ENCODE measurements around the gene ANKRD13B.

ANKRD13B gene

DNA sequence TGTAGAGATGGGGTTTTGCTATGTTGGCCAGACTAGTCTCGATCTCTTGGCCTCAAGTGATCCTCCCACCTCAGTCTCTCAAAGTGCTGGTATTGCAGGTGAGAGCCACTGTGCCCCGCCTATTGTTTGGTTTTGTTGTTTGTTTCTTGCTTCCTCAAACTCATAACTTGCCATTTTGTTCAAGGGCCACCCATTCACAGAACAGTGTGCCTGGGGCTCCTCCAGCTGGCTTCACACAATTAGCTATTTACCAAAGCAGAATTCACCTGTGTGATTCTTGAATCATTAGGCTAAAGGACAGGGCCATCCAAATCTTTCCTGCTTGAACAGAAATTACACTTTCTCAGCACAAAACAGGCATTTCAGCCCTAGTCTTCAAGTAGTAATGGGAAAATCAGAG is 33.3 kb upstream of the ANKRD13B start:
- no peak overlapping the region for H3K4me3 ChIP-seq (ENCODE audit: low read depth in 1 of 5, low read length in 5 of 5)
- peaks cover 0 to 18% (median 12%) of the 10 kb centered on the region in 5 donors for H3K36me3 ChIP-seq (ENCODE audit: control insufficient read depth in 5 of 5, insufficient read depth in 5 of 5, low read length in 5 of 5)
- H3K4me1 ChIP-seq (ENCODE audit: control insufficient read depth in 5 of 5, insufficient read depth in 5 of 5, low read length in 5 of 5): peaks cover 7 to 51% (median 43%) of the 10 kb centered on the region in 5 donors
- H3K27ac ChIP-seq (ENCODE audit: low read depth, low read length): no peak overlapping the region
- H3K27me3 ChIP-seq (ENCODE audit: control insufficient read depth in 5 of 5, insufficient read depth in 4 of 5, low read length in 5 of 5): no peaks in the 10 kb centered on the region
- H3K9me3 ChIP-seq (ENCODE audit: control insufficient read depth in 5 of 5, low read length in 5 of 5): no peaks in the 10 kb centered on the region
- no peak overlapping the region for H3K9ac ChIP-seq (ENCODE audit: low read length in 5 of 5)

DNA sequence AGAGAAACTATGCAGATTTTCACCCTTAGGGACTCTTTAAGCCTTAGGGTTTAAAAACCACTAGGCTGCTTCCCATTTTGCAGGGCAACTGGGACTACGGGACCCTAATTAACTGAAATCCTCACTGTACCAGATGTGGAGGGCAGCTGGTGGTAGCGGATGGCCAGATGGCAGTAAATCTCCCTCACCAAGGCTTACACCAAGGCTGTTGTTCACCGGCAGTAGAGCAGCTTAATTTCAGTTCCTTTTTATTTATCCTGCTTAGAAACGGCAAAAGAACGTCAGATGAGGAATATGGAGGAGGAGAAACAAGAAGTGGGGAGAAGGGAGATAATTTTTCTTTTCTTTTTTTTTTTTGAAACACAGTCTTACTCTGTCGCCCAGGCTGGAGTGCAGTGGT is 32.6 kb upstream of the ANKRD13B start:
- H3K36me3 ChIP-seq (ENCODE audit: control insufficient read depth in 5 of 5, insufficient read depth in 5 of 5, low read length in 5 of 5): peaks cover 0 to 18% (median 12%) of the 10 kb centered on the region in 5 donors
- no peak overlapping the region for H3K4me3 ChIP-seq (ENCODE audit: low read depth in 1 of 5, low read length in 5 of 5)
- peaks cover 7 to 57% (median 48%) of the 10 kb centered on the region in 5 donors for H3K4me1 ChIP-seq (ENCODE audit: control insufficient read depth in 5 of 5, insufficient read depth in 5 of 5, low read length in 5 of 5)
- H3K27ac ChIP-seq (ENCODE audit: low read depth, low read length): no peak overlapping the region
- H3K9me3 ChIP-seq (ENCODE audit: control insufficient read depth in 5 of 5, low read length in 5 of 5): no peaks in the 10 kb centered on the region
- H3K27me3 ChIP-seq (ENCODE audit: control insufficient read depth in 5 of 5, insufficient read depth in 4 of 5, low read length in 5 of 5): no peaks in the 10 kb centered on the region
- peak overlapping the region in 1 of 5 donors; percentile 53 for H3K9ac ChIP-seq (ENCODE audit: low read length in 5 of 5)

DNA sequence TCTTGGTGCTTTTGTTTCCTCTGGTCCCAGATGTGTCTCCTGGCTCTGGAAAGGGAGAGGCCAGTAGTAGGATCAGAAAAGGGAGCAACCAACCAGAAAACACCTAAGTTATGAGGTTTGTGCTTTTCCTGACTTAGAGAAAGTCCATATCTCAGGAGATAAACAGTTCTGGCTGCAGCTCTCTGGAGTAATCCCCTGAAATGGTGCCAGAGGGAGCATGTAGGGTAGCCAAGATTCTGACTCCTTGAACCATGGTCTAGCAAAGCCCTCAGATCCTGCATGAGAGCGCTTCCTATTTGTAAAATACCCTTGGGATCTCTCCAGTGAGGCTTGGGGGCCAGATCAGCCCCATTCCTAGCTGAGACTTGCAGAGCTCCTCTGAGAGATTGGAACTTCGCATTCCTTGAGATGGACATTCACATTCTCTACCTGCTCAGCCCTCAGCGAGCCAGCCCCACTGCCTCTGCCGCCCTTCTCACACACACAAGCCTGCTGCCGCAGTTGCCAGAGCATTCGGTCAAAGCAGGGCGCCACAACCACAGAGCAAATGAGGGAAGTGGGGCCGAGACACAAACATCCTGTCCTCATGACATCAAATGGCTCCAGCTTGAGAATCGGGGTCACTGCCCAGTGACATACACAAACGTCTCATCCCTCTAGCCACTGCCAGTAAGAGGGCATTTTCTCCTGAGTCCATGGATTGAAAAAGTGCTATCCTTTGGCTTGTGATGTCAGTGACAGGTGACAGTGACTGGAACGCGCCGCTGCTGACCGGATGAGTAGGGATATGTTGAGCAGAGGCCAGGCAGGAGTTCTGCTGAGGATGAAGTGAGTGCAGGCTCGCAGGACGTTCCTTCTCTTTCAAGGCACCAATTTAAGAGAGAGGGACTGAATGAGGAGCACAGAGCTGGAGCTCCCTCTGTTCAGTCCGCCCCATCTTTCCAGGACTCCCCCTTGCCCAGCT is 31.1 kb upstream of the ANKRD13B start:
- peaks cover 10 to 71% (median 58%) of the 10 kb centered on the region in 5 donors for H3K4me1 ChIP-seq (ENCODE audit: control insufficient read depth in 5 of 5, insufficient read depth in 5 of 5, low read length in 5 of 5)
- no peaks in the 10 kb centered on the region for H3K27me3 ChIP-seq (ENCODE audit: control insufficient read depth in 5 of 5, insufficient read depth in 4 of 5, low read length in 5 of 5)
- no peaks in the 10 kb centered on the region for H3K9me3 ChIP-seq (ENCODE audit: control insufficient read depth in 5 of 5, low read length in 5 of 5)
- H3K27ac ChIP-seq (ENCODE audit: low read depth, low read length): peak overlapping the region; percentile 46
- peaks cover 0 to 18% (median 12%) of the 10 kb centered on the region in 5 donors for H3K36me3 ChIP-seq (ENCODE audit: control insufficient read depth in 5 of 5, insufficient read depth in 5 of 5, low read length in 5 of 5)
- peak overlapping the region in 2 of 5 donors; percentile 14 to 34 for H3K9ac ChIP-seq (ENCODE audit: low read length in 5 of 5)
- H3K4me3 ChIP-seq (ENCODE audit: low read depth in 1 of 5, low read length in 5 of 5): peak overlapping the region in 4 of 5 donors; percentile 0 to 51 (median 7)

- Histone ChIP-seq H3K9me3 (ENCODE audit: control insufficient read depth in 5 of 5, low read length in 5 of 5) (no peaks in the 10 kb centered on the region), H3K4me3 (ENCODE audit: low read depth in 1 of 5, low read length in 5 of 5) (peak overlapping the region in 1 of 5 donors; percentile 51), H3K9ac (ENCODE audit: low read length in 5 of 5) (peak overlapping the region in 1 of 5 donors; percentile 43), H3K36me3 (ENCODE audit: control insufficient read depth in 5 of 5, insufficient read depth in 5 of 5, low read length in 5 of 5) (peaks cover 0 to 18% (median 12%) of the 10 kb centered on the region in 5 donors), H3K4me1 (ENCODE audit: control insufficient read depth in 5 of 5, insufficient read depth in 5 of 5, low read length in 5 of 5) (peaks cover 10 to 70% (median 60%) of the 10 kb centered on the region in 5 donors), H3K27ac (ENCODE audit: low read depth, low read length) (peak overlapping the region; percentile 46), H3K27me3 (ENCODE audit: control insufficient read depth in 5 of 5, insufficient read depth in 4 of 5, low read length in 5 of 5) (no peaks in the 10 kb centered on the region)
Observed at GRCh38 chr17:29562615-29563014, 30.3 kb upstream of the ANKRD13B start.

GRCh38 chr17:29563816-29564215 is 29.1 kb upstream of the ANKRD13B start:
- Histone ChIP-seq H3K27me3 (ENCODE audit: control insufficient read depth in 5 of 5, insufficient read depth in 4 of 5, low read length in 5 of 5) (no peaks in the 10 kb centered on the region), H3K9me3 (ENCODE audit: control insufficient read depth in 5 of 5, low read length in 5 of 5) (no peaks in the 10 kb centered on the region), H3K4me3 (ENCODE audit: low read depth in 1 of 5, low read length in 5 of 5) (peak overlapping the region in 1 of 5 donors; percentile 54), H3K36me3 (ENCODE audit: control insufficient read depth in 5 of 5, insufficient read depth in 5 of 5, low read length in 5 of 5) (peaks cover 0 to 18% (median 12%) of the 10 kb centered on the region in 5 donors), H3K9ac (ENCODE audit: low read length in 5 of 5) (peak overlapping the region in 2 of 5 donors; percentile 4 to 35), H3K27ac (ENCODE audit: low read depth, low read length) (no peak overlapping the region), H3K4me1 (ENCODE audit: control insufficient read depth in 5 of 5, insufficient read depth in 5 of 5, low read length in 5 of 5) (peaks cover 10 to 79% (median 70%) of the 10 kb centered on the region in 5 donors)

GRCh38 chr17:29565643-29566472 is 27.1 kb upstream of the ANKRD13B start:
- no peaks in the 10 kb centered on the region for H3K9me3 ChIP-seq (ENCODE audit: control insufficient read depth in 5 of 5, low read length in 5 of 5)
- peaks cover 0 to 14% (median 10%) of the 10 kb centered on the region in 5 donors for H3K36me3 ChIP-seq (ENCODE audit: control insufficient read depth in 5 of 5, insufficient read depth in 5 of 5, low read length in 5 of 5)
- H3K4me3 ChIP-seq (ENCODE audit: low read depth in 1 of 5, low read length in 5 of 5): peak overlapping the region; percentile 71 to 90 (median 74)
- peaks cover 17 to 85% (median 78%) of the 10 kb centered on the region in 5 donors for H3K4me1 ChIP-seq (ENCODE audit: control insufficient read depth in 5 of 5, insufficient read depth in 5 of 5, low read length in 5 of 5)
- H3K27ac ChIP-seq (ENCODE audit: low read depth, low read length): peak overlapping the region; percentile 41
- H3K9ac ChIP-seq (ENCODE audit: low read length in 5 of 5): peak overlapping the region; percentile 26 to 72 (median 67)
- H3K27me3 ChIP-seq (ENCODE audit: control insufficient read depth in 5 of 5, insufficient read depth in 4 of 5, low read length in 5 of 5): no peaks in the 10 kb centered on the region

GRCh38 chr17:29566473-29567303 is 26.2 kb upstream of the ANKRD13B start, which contains the start of gene ABHD15:
ABHD15 (minus strand) TSS chr17:29567037; CDS start chr17:29566966, 71 bp downstream.
- Histone ChIP-seq H3K9ac (ENCODE audit: low read length in 5 of 5) (peak within 1 kb of the TSS in 4 of 5 donors; percentile 60 to 81 (median 74)), H3K9me3 (ENCODE audit: control insufficient read depth in 5 of 5, low read length in 5 of 5) (no peaks in the 10 kb centered on the region), H3K27ac (ENCODE audit: low read depth, low read length) (peak within 1 kb of the TSS; percentile 78), H3K4me3 (ENCODE audit: low read depth in 1 of 5, low read length in 5 of 5) (peak within 1 kb of the TSS; percentile 76 to 98 (median 87)), H3K27me3 (ENCODE audit: control insufficient read depth in 5 of 5, insufficient read depth in 4 of 5, low read length in 5 of 5) (no peaks in the 10 kb centered on the region), H3K4me1 (ENCODE audit: control insufficient read depth in 5 of 5, insufficient read depth in 5 of 5, low read length in 5 of 5) (peaks cover 16 to 85% (median 78%) of the 10 kb centered on the region in 5 donors), H3K36me3 (ENCODE audit: control insufficient read depth in 5 of 5, insufficient read depth in 5 of 5, low read length in 5 of 5) (peaks cover 0 to 14% (median 12%) of the 10 kb centered on the region in 5 donors)

DNA sequence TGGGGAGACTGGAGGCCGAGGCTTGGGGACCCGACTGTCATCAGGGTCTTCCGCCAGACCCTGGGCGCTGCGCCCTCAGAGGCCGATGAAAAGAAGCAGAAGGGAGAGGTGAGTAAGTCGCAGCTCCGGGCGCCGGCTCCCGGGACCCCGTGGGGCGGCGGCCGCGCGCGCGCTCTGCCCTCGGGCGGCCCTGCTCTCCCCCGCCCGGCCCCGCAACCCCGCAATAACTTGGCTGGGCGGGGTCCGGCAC is 25.7 kb upstream of the ANKRD13B start:
- Histone ChIP-seq H3K4me1 (ENCODE audit: control insufficient read depth in 5 of 5, insufficient read depth in 5 of 5, low read length in 5 of 5) (peaks cover 10 to 85% (median 78%) of the 10 kb centered on the region in 5 donors), H3K9ac (ENCODE audit: low read length in 5 of 5) (peak overlapping the region in 3 of 5 donors; percentile 56 to 81 (median 57)), H3K9me3 (ENCODE audit: control insufficient read depth in 5 of 5, low read length in 5 of 5) (no peaks in the 10 kb centered on the region), H3K36me3 (ENCODE audit: control insufficient read depth in 5 of 5, insufficient read depth in 5 of 5, low read length in 5 of 5) (peaks cover 0 to 16% (median 8%) of the 10 kb centered on the region in 5 donors), H3K27me3 (ENCODE audit: control insufficient read depth in 5 of 5, insufficient read depth in 4 of 5, low read length in 5 of 5) (no peaks in the 10 kb centered on the region), H3K27ac (ENCODE audit: low read depth, low read length) (peak overlapping the region; percentile 78), H3K4me3 (ENCODE audit: low read depth in 1 of 5, low read length in 5 of 5) (peak overlapping the region in 4 of 5 donors; percentile 76 to 92 (median 84))
